Mesenteric fat pad (tissue), 1 donor: ENCODE data around the gene ZP3. TPM values are rescaled to one million over a fixed set of nuclear protein-coding genes. Genes with fewer than 3 reads are reported as not detected.
"Not testable (repeated sequence)": the region's sequence is repeated elsewhere in the genome, so short reads cannot be mapped to it uniquely, and the experiment has no call there.

Experiments used
- DNase-seq: peaks from one replicate; pipeline ENCODE4 v3.0.0-alpha.2; 2020; ENCODE audit warnings: low spot score
- total RNA-seq: library from RNA; stranded (reverse); fragmentation: NEBNext Ultra II Directional; extraction: Animal tissue kit (Norgen Biotek cat#: 25700); gene quantifications from one replicate; pipeline ENCODE4 v1.2.1, GENCODE V29; 2021
- donor health status: DM: yes; HTN: yes; CAD: no.

Gene ZP3
- total RNA-seq, 1 donor from 2014 or later, result 0.87 TPM

- peak; percentile 53 for DNase-seq
These were observed 15.7 kb downstream of the ZP3 start for GRCh38 chr7:76440404-76440803.

GRCh38 chr7:76441792-76442191 lies 17.0 kb downstream of the ZP3 start:
- DNase-seq, result not testable (repeated sequence)

GRCh38 chr7:76442664-76443446 lies 18.1 kb downstream of the ZP3 start:
- DNase-seq, result peak; percentile 51

GRCh38 chr7:76443846-76444245 lies 19.1 kb downstream of the ZP3 start:
- not testable (repeated sequence) for DNase-seq

GRCh38 chr7:76445577-76446008 lies 20.8 kb downstream of the ZP3 start:
- DNase-seq, result not testable (repeated sequence)

- not testable (repeated sequence) for DNase-seq
These were observed 32.3 kb downstream of the ZP3 start for GRCh38 chr7:76457017-76457416.

GRCh38 chr7:76458504-76458903 lies 33.8 kb downstream of the ZP3 start:
- not testable (repeated sequence) for DNase-seq

GRCh38 chr7:76460767-76461166 lies 36.0 kb downstream of the ZP3 start:
- not testable (repeated sequence) for DNase-seq

- not testable (repeated sequence) for DNase-seq
These were observed 36.8 kb downstream of the ZP3 start, which contains the start of gene DTX2 for GRCh38 chr7:76461464-76462101. TSS of gene DTX2 (plus strand) at chr7:76461709. CDS start at chr7:76480510, 18,801 bp downstream.

- DNase-seq, result not testable (repeated sequence)
These were observed 37.6 kb downstream of the ZP3 start for GRCh38 chr7:76462271-76462882.

- not testable (repeated sequence) for DNase-seq
These were observed 40.2 kb downstream of the ZP3 start for GRCh38 chr7:76464959-76465358.

- not testable (repeated sequence) for DNase-seq
These were observed 41.2 kb downstream of the ZP3 start for GRCh38 chr7:76465950-76466349.

- not testable (repeated sequence) for DNase-seq
These were observed 43.1 kb downstream of the ZP3 start for GRCh38 chr7:76467743-76468404.

GRCh38 chr7:76471556-76472221 lies 46.9 kb downstream of the ZP3 start:
- DNase-seq, result not testable (repeated sequence)

GRCh38 chr7:76473097-76473496 lies 48.3 kb downstream of the ZP3 start:
- DNase-seq, result not testable (repeated sequence)

GRCh38 chr7:76476280-76476679 lies 51.5 kb downstream of the ZP3 start:
- DNase-seq, result not testable (repeated sequence)

- DNase-seq, result not testable (repeated sequence)
These were observed 52.2 kb downstream of the ZP3 start for GRCh38 chr7:76476742-76477474.

- not testable (repeated sequence) for DNase-seq
These were observed 54.9 kb downstream of the ZP3 start for GRCh38 chr7:76479628-76480027.

GRCh38 chr7:76480403-76481253 lies 55.9 kb downstream of the ZP3 start:
- not testable (repeated sequence) for DNase-seq
